ENCODE measurements around the gene MYH9. TPM values are rescaled to one million over a fixed set of nuclear protein-coding genes. Genes with fewer than 3 reads are reported as not detected.
"Not testable (repeated sequence)": the region's sequence is repeated elsewhere in the genome, so short reads cannot be mapped to it uniquely, and the experiment has no call there.

The MYH9 gene
- total RNA-seq, 1 donor from 2014 or later = 1,853 TPM

- TF ChIP-seq CTCF (IDR thresholded peaks at IDR 0.05) = no peak
- peak overlapping the region; percentile 81 for H3K27ac Mint-ChIP-seq (ENCODE audit: unreplicated experiment)
- DNase-seq (ENCODE audit: low spot score) = no peak
- H3K9me3 Mint-ChIP-seq (ENCODE audit: low read depth) = peaks cover 5% of the 10 kb centered on the region
- no peaks in the 10 kb centered on the region for H3K27me3 Mint-ChIP-seq (ENCODE audit: low read depth)
- H3K4me3 Mint-ChIP-seq (ENCODE audit: unreplicated experiment) = peak overlapping the region; percentile 53
- H3K4me1 Mint-ChIP-seq (ENCODE audit: low read depth) = peaks cover 52% of the 10 kb centered on the region
- H3K36me3 Mint-ChIP-seq (ENCODE audit: low read depth) = no peaks in the 10 kb centered on the region
Observed at GRCh38 chr22:36253523-36254490, 134.0 kb downstream of the MYH9 start.

GRCh38 chr22:36252754-36253522 lies 134.8 kb downstream of the MYH9 start, which contains the start of gene APOL1:
TSS of gene APOL1 (plus strand) at chr22:36253133. CDS start at chr22:36254956, 1,823 bp downstream.
- H3K4me1 Mint-ChIP-seq (ENCODE audit: low read depth) = peaks cover 46% of the 10 kb centered on the region
- peak within 1 kb of the TSS; percentile 81 for H3K27ac Mint-ChIP-seq (ENCODE audit: unreplicated experiment)
- H3K9me3 Mint-ChIP-seq (ENCODE audit: low read depth) = peaks cover 7% of the 10 kb centered on the region
- no peaks in the 10 kb centered on the region for H3K27me3 Mint-ChIP-seq (ENCODE audit: low read depth)
- no peak for DNase-seq (ENCODE audit: low spot score)
- peaks cover 1% of the 10 kb centered on the region for H3K36me3 Mint-ChIP-seq (ENCODE audit: low read depth)
- H3K4me3 Mint-ChIP-seq (ENCODE audit: unreplicated experiment) = peak within 1 kb of the TSS; percentile 53
- no peak for TF ChIP-seq CTCF (IDR thresholded peaks at IDR 0.05)

GRCh38 chr22:36251979-36252608 lies 135.7 kb downstream of the MYH9 start:
- H3K27ac Mint-ChIP-seq (ENCODE audit: unreplicated experiment); DNase-seq (ENCODE audit: low spot score); H3K9me3 Mint-ChIP-seq (ENCODE audit: low read depth); H3K36me3 Mint-ChIP-seq (ENCODE audit: low read depth); H3K4me3 Mint-ChIP-seq (ENCODE audit: unreplicated experiment); H3K27me3 Mint-ChIP-seq (ENCODE audit: low read depth): not testable (repeated sequence)
- peaks cover 46% of the 10 kb centered on the region for H3K4me1 Mint-ChIP-seq (ENCODE audit: low read depth)

GRCh38 chr22:36250292-36250960 lies 137.3 kb downstream of the MYH9 start:
- Mint-ChIP-seq H3K27ac (ENCODE audit: unreplicated experiment) (peak overlapping the region; percentile 94), H3K4me1 (ENCODE audit: low read depth) (peaks cover 51% of the 10 kb centered on the region)
- not testable (repeated sequence) for H3K36me3 Mint-ChIP-seq (ENCODE audit: low read depth); H3K4me3 Mint-ChIP-seq (ENCODE audit: unreplicated experiment); DNase-seq (ENCODE audit: low spot score); H3K9me3 Mint-ChIP-seq (ENCODE audit: low read depth); H3K27me3 Mint-ChIP-seq (ENCODE audit: low read depth)

- DNase-seq (ENCODE audit: low spot score) = no peak
- H3K27me3 Mint-ChIP-seq (ENCODE audit: low read depth) = no peaks in the 10 kb centered on the region
- no peak for TF ChIP-seq CTCF (IDR thresholded peaks at IDR 0.05)
- H3K4me1 Mint-ChIP-seq (ENCODE audit: low read depth) = peaks cover 62% of the 10 kb centered on the region
- H3K4me3 Mint-ChIP-seq (ENCODE audit: unreplicated experiment) = no peak overlapping the region
- H3K36me3 Mint-ChIP-seq (ENCODE audit: low read depth) = peaks cover 1% of the 10 kb centered on the region
- peaks cover 7% of the 10 kb centered on the region for H3K9me3 Mint-ChIP-seq (ENCODE audit: low read depth)
- H3K27ac Mint-ChIP-seq (ENCODE audit: unreplicated experiment) = no peak overlapping the region
Observed at GRCh38 chr22:36249160-36249559, 138.6 kb downstream of the MYH9 start.
